Mucosa of descending colon (tissue), 3 donors: ENCODE results near the gene ZNF827. TPM values are rescaled to one million over a fixed set of nuclear protein-coding genes. Genes with fewer than 3 reads are reported as not detected.

Source experiments
- ATAC-seq: fragments of 200-7000 bp; cut with Tn5 transposase; one replicate; pipeline ENCODE4 v1.9.1; 2020; ENCODE audit warnings: mild to moderate bottlenecking, moderate library complexity
- DNase-seq, 3 donors: peaks; one replicate each; pipeline ENCODE4 v3.0.0-alpha.2; 2020
- H3K36me3 ChIP-seq: fragments of 200-600 bp; one replicate; pipeline ENCODE4 v1.8.0; 2021; ENCODE audit warnings: low read depth, mild to moderate bottlenecking
- H3K4me1 ChIP-seq: fragments of 200-600 bp; one replicate; pipeline ENCODE4 v1.8.0; 2021; ENCODE audit warnings: low read depth, mild to moderate bottlenecking
- H3K4me3 ChIP-seq: fragments of 200-600 bp; one replicate; pipeline ENCODE4 v1.8.0; 2021; ENCODE audit warnings: mild to moderate bottlenecking
- H3K9me3 ChIP-seq: fragments of 200-600 bp; one replicate; pipeline ENCODE4 v1.8.0; 2021; ENCODE audit warnings: mild to moderate bottlenecking
- intact Hi-C, 2 donors: fragments of 100-400 bp; cut with DNase I in 1 of 2; cut with micrococcal nuclease in 1 of 2; formaldehyde crosslinking; loops; one replicate each; pipeline versions ENCODE4 v1.11.0 to v1.11.1; 2022; cut with DNase I, micrococcal nuclease
- total RNA-seq, 3 donors: library from RNA; stranded (reverse); fragmentation: NEBNext Ultra II Directional in 2 of 3; extraction: Animal tissue kit (Norgen Biotek cat#: 25700) in 2 of 3; gene quantifications; one replicate each; pipeline versions ENCODE4 v1.2.1 to v1.2.4, GENCODE V29; 2021 to 2023
- TF ChIP-seq, protein P1 (sequence below): fragments of 200-600 bp; IDR thresholded peaks from one replicate; pipeline ENCODE4 v1.8.0; 2022; ENCODE audit warnings: antibody characterized with exemption, mild to moderate bottlenecking
- donor health status: DM: no; HTN: no; CAD: no; lungs with moderate emphysema.
- donor health status: DM: no; HTN: no; CAD: no.
- donor health status: DM: no; HTN: yes; CAD: no.

Gene ZNF827
- total RNA-seq, 3 donors from 2014 or later = 21.9 to 37.4 (median 29.7) TPM

DNA sequence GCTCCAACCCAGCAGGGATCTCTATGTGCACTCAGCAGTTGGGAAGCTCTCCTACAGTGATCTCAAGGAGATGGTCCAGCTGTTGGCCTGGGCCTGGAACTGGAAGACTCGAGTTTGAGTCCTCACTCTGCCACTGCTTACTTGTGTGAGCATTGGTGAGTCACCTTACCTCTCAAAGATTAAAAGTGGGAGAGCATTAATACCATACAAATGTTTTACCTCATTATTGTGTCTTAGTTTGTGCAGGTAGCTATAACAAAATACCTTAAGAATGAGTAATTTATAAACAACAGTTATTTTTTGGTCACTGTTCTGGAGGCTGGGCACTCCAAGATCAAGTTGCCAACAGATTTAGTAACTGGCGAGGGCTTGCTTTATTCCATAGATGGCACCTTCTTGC, 21.4 kb upstream of the ZNF827 start:
- intact Hi-C loops = no loop called here
- no peaks in the 10 kb centered on the region for H3K4me1 ChIP-seq
- H3K36me3 ChIP-seq = no peaks in the 10 kb centered on the region
- H3K9me3 ChIP-seq = no peaks in the 10 kb centered on the region
- DNase-seq = no peak
- H3K4me3 ChIP-seq = no peak overlapping the region
- no peak for ATAC-seq
- TF ChIP-seq, protein P1, sequence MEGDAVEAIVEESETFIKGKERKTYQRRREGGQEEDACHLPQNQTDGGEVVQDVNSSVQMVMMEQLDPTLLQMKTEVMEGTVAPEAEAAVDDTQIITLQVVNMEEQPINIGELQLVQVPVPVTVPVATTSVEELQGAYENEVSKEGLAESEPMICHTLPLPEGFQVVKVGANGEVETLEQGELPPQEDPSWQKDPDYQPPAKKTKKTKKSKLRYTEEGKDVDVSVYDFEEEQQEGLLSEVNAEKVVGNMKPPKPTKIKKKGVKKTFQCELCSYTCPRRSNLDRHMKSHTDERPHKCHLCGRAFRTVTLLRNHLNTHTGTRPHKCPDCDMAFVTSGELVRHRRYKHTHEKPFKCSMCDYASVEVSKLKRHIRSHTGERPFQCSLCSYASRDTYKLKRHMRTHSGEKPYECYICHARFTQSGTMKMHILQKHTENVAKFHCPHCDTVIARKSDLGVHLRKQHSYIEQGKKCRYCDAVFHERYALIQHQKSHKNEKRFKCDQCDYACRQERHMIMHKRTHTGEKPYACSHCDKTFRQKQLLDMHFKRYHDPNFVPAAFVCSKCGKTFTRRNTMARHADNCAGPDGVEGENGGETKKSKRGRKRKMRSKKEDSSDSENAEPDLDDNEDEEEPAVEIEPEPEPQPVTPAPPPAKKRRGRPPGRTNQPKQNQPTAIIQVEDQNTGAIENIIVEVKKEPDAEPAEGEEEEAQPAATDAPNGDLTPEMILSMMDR = no peak

DNA sequence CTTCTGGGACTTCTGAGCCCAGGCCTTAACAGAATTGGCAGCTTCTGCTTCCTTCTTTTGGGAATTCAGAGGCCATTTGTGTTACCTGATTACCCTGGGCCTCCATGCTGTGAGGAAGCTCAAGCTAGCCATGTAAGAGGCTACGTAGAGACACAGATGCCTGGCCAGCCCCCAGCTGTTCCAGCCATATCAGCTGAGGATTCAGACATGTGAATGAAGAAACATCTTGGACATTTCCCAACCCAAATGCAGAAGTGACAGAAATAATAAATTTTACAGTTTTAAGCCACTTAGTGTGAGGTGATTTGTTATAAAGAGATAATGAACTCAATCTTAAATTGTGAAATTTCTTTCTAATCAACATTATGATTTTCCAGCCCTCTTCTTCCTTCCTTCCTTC, 18.7 kb upstream of the ZNF827 start:
- Histone ChIP-seq H3K9me3 (no peaks in the 10 kb centered on the region), H3K4me3 (no peak overlapping the region), H3K4me1 (no peaks in the 10 kb centered on the region), H3K36me3 (no peaks in the 10 kb centered on the region)
- TF ChIP-seq, protein P1 = no peak
- no peak for DNase-seq
- ATAC-seq = no peak
- intact Hi-C loops = no loop called here

DNA sequence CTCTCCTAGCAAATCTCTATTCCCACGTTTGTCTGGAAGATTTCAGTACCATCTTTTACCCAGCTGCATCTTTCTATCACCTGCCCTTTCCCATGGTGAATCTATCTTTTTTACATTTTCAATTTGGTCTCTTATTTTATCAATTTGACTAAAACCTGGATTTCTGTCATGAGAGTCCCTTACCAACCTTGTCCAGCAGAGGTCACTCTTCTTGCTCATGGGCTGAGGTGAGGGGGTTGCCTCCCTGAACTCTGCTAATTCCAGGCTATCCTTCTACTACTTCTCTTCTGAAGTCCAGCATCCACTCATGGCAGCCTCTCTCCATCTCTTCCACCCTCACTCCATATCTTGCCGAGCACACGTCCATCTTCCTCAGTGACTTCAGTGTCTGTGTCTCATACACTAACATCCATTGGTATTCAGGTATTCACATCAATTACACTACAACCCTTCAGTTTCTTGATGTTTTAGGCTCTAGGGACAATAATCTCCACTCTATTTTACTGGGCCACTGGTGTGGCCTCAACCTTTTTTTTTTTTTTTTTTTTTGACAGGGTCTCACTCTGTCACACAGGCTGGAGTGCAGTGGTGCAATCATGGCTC, 17.8 kb upstream of the ZNF827 start:
- Histone ChIP-seq H3K36me3 (no peaks in the 10 kb centered on the region), H3K9me3 (no peaks in the 10 kb centered on the region), H3K4me1 (no peaks in the 10 kb centered on the region), H3K4me3 (no peak overlapping the region)
- DNase-seq (peak in 1 of 3 donors; percentile 75), ATAC-seq (peak; percentile 74)
- intact Hi-C loops = no loop called here
- TF ChIP-seq, protein P1 = peak; percentile 61

DNA sequence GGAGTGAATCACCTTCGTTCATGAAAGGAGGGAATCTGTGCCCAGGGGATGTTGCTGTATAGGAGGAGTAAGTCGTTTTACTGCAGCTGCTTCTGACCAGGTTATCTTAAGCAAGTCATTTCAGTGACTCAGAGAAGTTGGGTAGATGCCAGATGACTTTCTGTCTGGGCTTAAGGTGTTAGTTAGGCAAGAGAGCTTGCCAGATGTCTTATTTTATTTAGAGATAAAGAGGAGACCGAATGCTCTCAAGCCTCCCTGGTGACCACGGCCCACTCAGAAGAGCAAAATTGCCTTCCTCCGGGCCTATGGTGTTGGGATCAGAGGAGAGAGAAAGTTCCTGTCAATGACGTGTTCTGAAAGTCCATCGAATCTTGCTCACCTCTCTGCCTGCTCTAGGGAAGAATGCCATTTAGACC, 16.3 kb upstream of the ZNF827 start:
- DNase-seq (no peak), ATAC-seq (peak; percentile 82)
- Histone ChIP-seq H3K4me3 (no peak overlapping the region), H3K9me3 (no peaks in the 10 kb centered on the region), H3K36me3 (no peaks in the 10 kb centered on the region), H3K4me1 (no peaks in the 10 kb centered on the region)
- TF ChIP-seq, protein P1 = no peak
- intact Hi-C loops = no loop called here

DNA sequence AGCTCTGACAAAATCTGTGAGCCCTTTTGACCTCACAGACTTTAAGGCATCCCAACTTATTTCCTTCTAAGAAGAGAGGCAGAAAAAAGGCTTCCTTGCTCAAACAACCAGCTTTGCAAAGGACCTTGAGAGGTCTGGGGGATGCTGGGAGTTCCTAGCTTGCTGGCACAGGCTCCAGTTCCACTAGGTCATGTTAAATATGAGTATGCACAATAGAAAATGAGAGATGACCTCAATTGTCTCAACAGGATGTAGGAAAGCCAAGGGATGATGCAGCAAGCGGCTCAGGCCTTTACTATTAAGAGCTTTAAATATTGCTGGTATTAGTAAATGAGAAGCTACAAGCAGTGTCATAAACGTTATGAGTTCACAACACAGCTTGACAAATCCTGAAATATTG, 13.3 kb upstream of the ZNF827 start:
- no peaks in the 10 kb centered on the region for H3K4me1 ChIP-seq
- DNase-seq = no peak
- H3K4me3 ChIP-seq = no peak overlapping the region
- intact Hi-C loops = no loop called here
- TF ChIP-seq, protein P1 = no peak
- ATAC-seq = no peak
- no peaks in the 10 kb centered on the region for H3K36me3 ChIP-seq
- H3K9me3 ChIP-seq = no peaks in the 10 kb centered on the region
